HCT116 (cell line): Measurements from ENCODE around the gene FOXC2. TPM values are rescaled to one million over a fixed set of nuclear protein-coding genes. Genes with fewer than 3 reads are reported as not detected.

Experiments
- ATAC-seq: fragments of 200-7000 bp; cut with Tn5 transposase; 2 replicates; pipeline ENCODE4 v1.9.1; 2020; ENCODE audit warnings: mild to moderate bottlenecking, moderate library complexity
- BruUV-seq: library from RNA; stranded (reverse); fragments of 400-500 nt; replicated peaks from 2 replicates; lab custom pipeline; 2021; lab: Mats Ljungman, UMichigan
- CTCF ChIA-PET: fragments of 300-600 bp; sonication (Branson Sonifier 250); formaldehyde crosslinking; loops from one replicate; lab custom pipeline; 2021; ENCODE audit warnings: antibody characterized with exemption; lab: Charles Lee
- POLR2A ChIA-PET: fragments of 300-600, 350-600 bp; sonication (Branson Sonifier 250); formaldehyde crosslinking; loops from one replicate; lab custom pipeline; 2021; ENCODE audit warnings: antibody characterized with exemption; lab: Charles Lee
- RAD21 ChIA-PET, 2 experiments: fragments of 300-600 bp; sonication (Branson Sonifier 250); formaldehyde crosslinking; loops; one replicate each; lab custom pipeline; 2023; ENCODE audit warnings: low total read pairs in 2 of 2; ENCODE audit not compliant: uncharacterized antibody in 2 of 2, unreplicated experiment in 2 of 2, low non-redundant PET in 1 of 2; lab: Charles Lee
- DNase-seq: peaks from one replicate; pipeline ENCODE4 v3.0.0-alpha.2; 2010; ENCODE audit warnings: low read depth, low spot score
- H2AFZ ChIP-seq: fragments of 200-600 bp; shearing (Covaris generic), sonication (generic); 2 replicates; pipeline ENCODE4 v1.6.1; 2017; ENCODE audit warnings: low read depth, mixed run types, mixed read lengths, antibody characterized with exemption, low read length; ENCODE audit not compliant: poor library complexity, severe bottlenecking
- H3K27ac ChIP-seq: 2 replicates; pipeline ENCODE4 v1.5.1; 2012; ENCODE audit warnings: low read depth, low read length
- H3K27me3 ChIP-seq: fragments of 200-600 bp; sonication (generic); 2 replicates; pipeline ENCODE4 v1.6.1; 2016; ENCODE audit warnings: mixed run types, low read length, mixed read lengths; ENCODE audit not compliant: insufficient read depth
- H3K36me3 ChIP-seq, 2 experiments: fragments of 200-500 bp in 1 of 2; fragments of 200-600 bp in 1 of 2; sonication (Bioruptor generic) in 1 of 2; sonication (generic) in 1 of 2; 2 replicates each; pipeline versions ENCODE4 v1.5.1 to v1.6.1; 2014 to 2016; ENCODE audit warnings: low read length in 2 of 2, inconsistent platforms in 1 of 2, mixed read lengths in 1 of 2, mixed run types in 1 of 2; ENCODE audit not compliant: insufficient read depth in 2 of 2, control insufficient read depth in 1 of 2
- H3K4me1 ChIP-seq, 2 experiments: fragments of 200-600 bp in 1 of 2; sonication (generic) in 1 of 2; 2 replicates each; pipeline versions ENCODE4 v1.5.1 to v1.6.1; 2012 to 2017; ENCODE audit warnings: low read length in 2 of 2, inconsistent platforms in 1 of 2, mild to moderate bottlenecking in 1 of 2, mixed read lengths in 1 of 2, mixed run types in 1 of 2, moderate library complexity in 1 of 2; ENCODE audit not compliant: insufficient read depth in 2 of 2, control insufficient read depth in 1 of 2
- H3K4me2 ChIP-seq: fragments of 200-600 bp; sonication (generic); 2 replicates; pipeline ENCODE4 v1.6.1; 2017; ENCODE audit warnings: mixed run types, low read length, mixed read lengths
- H3K4me3 ChIP-seq, 2 experiments: fragments of 200-600 bp in 1 of 2; sonication (generic) in 1 of 2; replicated peaks in 1 of 2; 2 replicates each; pipeline ENCODE4 v1.5.1; 2011 to 2016; ENCODE audit warnings: low read length in 2 of 2, control low read depth in 1 of 2, low read depth in 1 of 2, mild to moderate bottlenecking in 1 of 2, mixed read lengths in 1 of 2, mixed run types in 1 of 2
- H3K79me2 ChIP-seq: fragments of 200-600 bp; sonication (generic); 2 replicates; pipeline ENCODE4 v1.6.1; 2017; ENCODE audit warnings: mild to moderate bottlenecking, mixed run types, low read length, moderate library complexity, mixed read lengths; ENCODE audit not compliant: insufficient read depth
- H3K9ac ChIP-seq: fragments of 200-600 bp; sonication (generic); 2 replicates; pipeline ENCODE4 v1.6.1; 2016; ENCODE audit warnings: low read length, mixed read lengths
- H3K9me2 ChIP-seq: fragments of 200-600 bp; sonication (generic), shearing (Covaris generic); 2 replicates; pipeline ENCODE4 v1.6.1; 2017; ENCODE audit warnings: mixed run types, mild to moderate bottlenecking, moderate library complexity; ENCODE audit not compliant: insufficient read depth
- H3K9me3 ChIP-seq, 2 experiments: fragments of 200-500 bp in 1 of 2; fragments of 200-600 bp in 1 of 2; sonication (Bioruptor generic) in 1 of 2; sonication (generic) in 1 of 2; 2 replicates each; pipeline ENCODE4 v1.6.1; 2014 to 2017; ENCODE audit warnings: low read length in 2 of 2, mixed read lengths in 2 of 2, inconsistent platforms in 1 of 2, low read depth in 1 of 2, mild to moderate bottlenecking in 1 of 2, mixed run types in 1 of 2, moderate library complexity in 1 of 2; ENCODE audit not compliant: control insufficient read depth in 1 of 2, insufficient read depth in 1 of 2
- H4K20me1 ChIP-seq: fragments of 200-600 bp; sonication (generic), shearing (Covaris generic); 2 replicates; pipeline ENCODE4 v1.6.1; 2017; ENCODE audit warnings: mixed run types, mild to moderate bottlenecking, moderate library complexity; ENCODE audit not compliant: insufficient read depth
- CBX3 ChIP-seq: IDR thresholded peaks from 2 replicates; pipeline ENCODE4 v1.6.1; 2012; ENCODE audit warnings: low read depth
- CEBPB ChIP-seq: IDR thresholded peaks from 2 replicates; pipeline ENCODE4 v1.6.1; 2012; ENCODE audit warnings: low read depth
- CTCF ChIP-seq, 3 experiments: fragments of 200-600 bp in 1 of 3; sonication (generic) in 1 of 3; IDR thresholded peaks in 2 of 3; conservative IDR thresholded peaks in 1 of 3; 2 replicates each; pipeline ENCODE4 v1.5.1; 2012 to 2017; ENCODE audit warnings: low read depth in 2 of 3, low read length in 2 of 3, antibody characterized with exemption in 1 of 3, borderline replicate concordance in 1 of 3, control low read depth in 1 of 3, mild to moderate bottlenecking in 1 of 3, mixed read lengths in 1 of 3, mixed run types in 1 of 3, moderate library complexity in 1 of 3; ENCODE audit not compliant: insufficient read depth in 1 of 3
- EGR1 ChIP-seq: IDR thresholded peaks from 2 replicates; pipeline ENCODE4 v1.6.1; 2012; ENCODE audit warnings: low read depth
- EZH2 ChIP-seq: fragments of 200-600 bp; sonication (generic); IDR thresholded peaks from 2 replicates; pipeline ENCODE4 v1.6.1; 2017; ENCODE audit warnings: antibody characterized with exemption, mixed run types
- EZH2phosphoT487 ChIP-seq: fragments of 200-600 bp; IDR thresholded peaks from 2 replicates; pipeline ENCODE4 v1.6.1; 2018; ENCODE audit warnings: antibody characterized with exemption, borderline replicate concordance
- FOSL1 ChIP-seq: IDR thresholded peaks from 2 replicates; pipeline ENCODE4 v1.6.1; 2012; ENCODE audit warnings: low read depth
- MAX ChIP-seq: IDR thresholded peaks from 2 replicates; pipeline ENCODE4 v1.6.1; 2012
- POLR2A ChIP-seq: IDR thresholded peaks from 2 replicates; pipeline ENCODE4 v1.7.0; 2011; ENCODE audit warnings: borderline replicate concordance; ENCODE audit not compliant: insufficient read depth, insufficient read length; ENCODE audit errors: extremely low read depth
- POLR2AphosphoS5 ChIP-seq: IDR thresholded peaks from 2 replicates; pipeline ENCODE4 v1.6.1; 2011; ENCODE audit warnings: mild to moderate bottlenecking, low read depth, low read length, moderate library complexity
- RAD21 ChIP-seq: IDR thresholded peaks from 2 replicates; pipeline ENCODE4 v1.6.1; 2012; ENCODE audit warnings: low read depth, mild to moderate bottlenecking
- REST ChIP-seq: IDR thresholded peaks from 2 replicates; pipeline ENCODE4 v1.6.1; 2012; ENCODE audit warnings: low read depth
- SP1 ChIP-seq: IDR thresholded peaks from 2 replicates; pipeline ENCODE4 v1.6.1; 2012; ENCODE audit warnings: low read depth
- TCF7L2 ChIP-seq: IDR thresholded peaks from 2 replicates; pipeline ENCODE4 v1.7.0; 2011; ENCODE audit warnings: borderline replicate concordance, inconsistent platforms; ENCODE audit not compliant: insufficient read depth, insufficient read length; ENCODE audit errors: extremely low read depth
- ZNF274 ChIP-seq: fragments of 200-500 bp; sonication (Bioruptor generic); IDR thresholded peaks from 2 replicates; pipeline ENCODE4 v1.6.1; 2014; ENCODE audit warnings: mild to moderate bottlenecking, low read depth, low read length, inconsistent platforms
- intact Hi-C: fragments of 100-400 bp; cut with micrococcal nuclease; formaldehyde crosslinking; loops from 2 replicates; pipeline ENCODE4 v1.10.0; 2022
- total RNA-seq: library from RNA; stranded (reverse); gene quantifications from one replicate; pipeline ENCODE4 v1.2.1, GENCODE V29; 2021; ENCODE audit not compliant: unreplicated experiment

The FOXC2 gene
- total RNA-seq, 1 experiment from 2014 or later: 0.22 TPM

GRCh38 chr16:86568677-86569623 is 2.3 kb downstream of the FOXC2 start:
- Histone ChIP-seq H3K36me3 (no peaks in the 10 kb centered on the region), H3K79me2 (no peaks in the 10 kb centered on the region), H3K9me3 (no peaks in the 10 kb centered on the region), H3K9me2 (no peaks in the 10 kb centered on the region), H3K4me1 (peaks cover 3 to 6% of the 10 kb centered on the region in 2 experiments; a peak in 3 of 4 replicates), H3K27ac (no peak overlapping the region), H3K4me2 (no peak overlapping the region), H3K9ac (no peak overlapping the region), H3K27me3 (0 out of 2 replicates have a peak, but pooled peaks cover 5% of the 10 kb centered on the region), H4K20me1 (no peaks in the 10 kb centered on the region), H3K4me3 (no peak overlapping the region), H2AFZ (no peak overlapping the region)
- CTCF ChIA-PET: interaction anchor here (1.5 kb wide), 1 partner anchor 494 kb away, joined by 4 read pairs; no protein-coding TSS in a partner anchor
- POLR2A ChIA-PET: no interaction called here
- no TSS peak for BruUV-seq
- RAD21 ChIA-PET: no interaction called here
- DNase-seq (no peak), ATAC-seq (no peak)
- intact Hi-C loops: no loop called here
- no peak for TF ChIP-seq SP1
- TF ChIP-seq TCF7L2: no peak
- TF ChIP-seq MAX: no peak
- TF ChIP-seq CTCF (IDR thresholded peaks at IDR 0.05 in 2 of 3, conservative IDR thresholded peaks at IDR 0.05 in 1 of 3; ENCODE audit: borderline replicate concordance in 1 of 3, insufficient read depth in 1 of 3, low read depth in 2 of 3, low read length in 2 of 3): no peak
- no peak for TF ChIP-seq EZH2
- no peak for TF ChIP-seq EGR1
- no peak for TF ChIP-seq POLR2AphosphoS5
- TF ChIP-seq REST: no peak
- TF ChIP-seq CBX3: no peak
- no peak for TF ChIP-seq EZH2phosphoT487
- TF ChIP-seq RAD21: no peak
- TF ChIP-seq POLR2A: no peak
- no peak for TF ChIP-seq CEBPB
- TF ChIP-seq FOSL1: no peak
- TF ChIP-seq ZNF274: no peak
